Esophagus muscularis mucosa (tissue), 4 donors: ENCODE measurements around the gene CCL14.

Experiments
- CTCF ChIP-seq, 3 experiments: fragments of 200-600 bp in 2 of 3; fragments of 450-650 bp in 1 of 3; sonication (generic) in 2 of 3; IDR thresholded peaks; one replicate each; pipeline ENCODE4 v1.5.1; 2017 to 2019; ENCODE audit warnings: antibody characterized with exemption in 3 of 3, mild to moderate bottlenecking in 2 of 3, moderate library complexity in 1 of 3
- EP300 ChIP-seq: sonication (generic); formaldehyde crosslinking; IDR thresholded peaks from one replicate; pipeline ENCODE4 v1.6.1; 2017; ENCODE audit warnings: antibody characterized with exemption
- POLR2A ChIP-seq: fragments of 450-650 bp; IDR thresholded peaks from one replicate; pipeline ENCODE4 v1.6.1; 2017; ENCODE audit warnings: antibody characterized with exemption, moderate library complexity, mild to moderate bottlenecking, low read depth
- POLR2AphosphoS5 ChIP-seq, 2 donors: sonication (generic); formaldehyde crosslinking; IDR thresholded peaks; one replicate each; pipeline ENCODE4 v1.6.1; 2017; ENCODE audit warnings: antibody characterized with exemption in 2 of 2

- TF ChIP-seq POLR2AphosphoS5 (IDR thresholded peaks at IDR 0.05), result no peak
- TF ChIP-seq CTCF (IDR thresholded peaks at IDR 0.05), result no peak
- TF ChIP-seq POLR2A, result no peak
- TF ChIP-seq EP300, result no peak
Observed at GRCh38 chr17:36019423-36019822, 32.9 kb upstream of the CCL14 start.
